GM21360 (cell line): ENCODE measurements around the gene TMOD3.
A peak's percentile ranks its signal among the peaks of the same experiment; 100 is the strongest.
"Not testable (repeated sequence)": the region's sequence is repeated elsewhere in the genome, so short reads cannot be mapped to it uniquely, and the experiment has no call there.

Experiments used
- ATAC-seq: cut with Tn5 transposase; IDR thresholded peaks from one replicate; pipeline ENCODE4 v1.9.1; 2021; ENCODE audit warnings: mild to moderate bottlenecking, moderate library complexity; ENCODE audit not compliant: unreplicated experiment

TMOD3 gene

DNA sequence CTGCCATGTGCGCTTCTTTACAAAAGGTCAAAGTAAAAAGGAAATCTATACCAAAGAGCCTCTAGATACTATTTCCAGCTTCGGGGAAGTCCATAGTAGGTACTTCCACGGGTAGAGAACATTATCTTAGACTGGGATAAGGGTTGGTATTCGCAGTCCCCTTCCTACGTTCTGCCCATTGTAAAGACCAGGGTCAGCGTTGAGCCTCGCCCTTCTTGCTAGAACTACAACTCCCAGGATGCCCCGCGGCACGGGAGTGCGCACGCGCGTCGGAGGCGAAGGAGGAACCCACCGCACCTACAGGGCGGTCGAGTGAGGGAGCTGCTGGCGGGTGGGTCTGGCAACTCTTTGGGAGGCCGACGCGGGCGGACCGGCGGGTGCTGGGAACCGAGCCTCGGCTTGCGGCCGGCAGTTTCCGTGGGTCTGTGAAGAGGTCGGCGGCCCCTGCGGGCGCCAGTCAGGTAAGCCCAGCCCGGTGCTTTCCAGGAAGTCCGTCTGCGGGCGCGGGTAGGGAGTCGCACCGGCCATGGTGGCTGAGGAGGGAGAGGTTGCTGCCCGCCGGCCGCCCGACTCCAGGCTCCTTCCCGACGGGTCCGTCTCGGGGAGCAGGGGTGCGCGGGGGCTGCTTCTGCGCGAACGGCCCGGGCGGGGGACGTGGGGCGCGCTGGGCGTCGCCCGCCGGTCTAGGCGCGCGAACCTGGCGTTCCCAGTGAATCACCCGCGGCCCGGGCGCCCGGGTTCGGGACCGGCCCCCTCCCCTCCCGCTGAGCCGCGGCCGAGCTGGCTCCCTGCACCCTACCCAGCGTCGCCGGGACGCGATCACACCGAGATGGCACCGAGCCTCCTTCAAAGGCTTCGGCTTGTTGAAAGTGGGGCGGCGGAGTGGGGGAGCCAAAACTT is at the start of gene TMOD3:
Gene TMOD3 (plus strand): TSS at position 278 of the 900 bp plus-strand sequence. CDS start 33,232 bp downstream, outside the sequence.
- peak; percentile 79 for ATAC-seq

- ATAC-seq, result no peak
Observed at GRCh38 chr15:51780636-51781035, 48.8 kb upstream of the TMOD3 start.

- no peak for ATAC-seq
Observed at GRCh38 chr15:51781506-51781905, 47.9 kb upstream of the TMOD3 start.

- ATAC-seq, result no peak
Observed at GRCh38 chr15:51782357-51782896, 47.0 kb upstream of the TMOD3 start.

GRCh38 chr15:51783967-51784366 is 45.5 kb upstream of the TMOD3 start:
- ATAC-seq, result no peak

DNA sequence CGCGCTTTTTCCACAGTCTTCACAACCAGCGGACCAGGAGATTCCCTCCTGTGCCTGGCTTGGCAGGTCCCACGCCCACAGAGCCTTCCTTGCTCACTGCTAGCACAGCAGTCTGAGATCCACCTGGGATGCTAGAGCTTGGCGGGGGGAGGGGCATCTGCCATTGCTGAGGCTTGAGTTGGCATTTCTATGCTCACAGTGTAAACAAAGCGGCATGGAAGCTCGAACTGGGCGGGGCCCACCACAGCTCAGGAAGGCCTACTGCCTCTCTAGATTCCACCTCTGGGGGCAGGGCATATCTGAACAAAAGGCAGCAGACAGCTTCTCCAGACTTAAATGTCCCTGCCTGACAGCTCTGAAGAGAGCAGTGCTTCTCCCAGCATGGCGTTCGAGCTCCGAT is 42.3 kb upstream of the TMOD3 start:
- ATAC-seq, result not testable (repeated sequence)

- ATAC-seq, result not testable (repeated sequence)
Observed at GRCh38 chr15:51792474-51792873, 37.0 kb upstream of the TMOD3 start.

- no peak for ATAC-seq
Observed at GRCh38 chr15:51793521-51794305, 35.7 kb upstream of the TMOD3 start.

GRCh38 chr15:51796847-51797401 is 32.5 kb upstream of the TMOD3 start:
- ATAC-seq, result no peak

GRCh38 chr15:51798281-51798680 is 31.2 kb upstream of the TMOD3 start:
- no peak for ATAC-seq

- no peak for ATAC-seq
Observed at GRCh38 chr15:51799282-51800252, 29.9 kb upstream of the TMOD3 start.

DNA sequence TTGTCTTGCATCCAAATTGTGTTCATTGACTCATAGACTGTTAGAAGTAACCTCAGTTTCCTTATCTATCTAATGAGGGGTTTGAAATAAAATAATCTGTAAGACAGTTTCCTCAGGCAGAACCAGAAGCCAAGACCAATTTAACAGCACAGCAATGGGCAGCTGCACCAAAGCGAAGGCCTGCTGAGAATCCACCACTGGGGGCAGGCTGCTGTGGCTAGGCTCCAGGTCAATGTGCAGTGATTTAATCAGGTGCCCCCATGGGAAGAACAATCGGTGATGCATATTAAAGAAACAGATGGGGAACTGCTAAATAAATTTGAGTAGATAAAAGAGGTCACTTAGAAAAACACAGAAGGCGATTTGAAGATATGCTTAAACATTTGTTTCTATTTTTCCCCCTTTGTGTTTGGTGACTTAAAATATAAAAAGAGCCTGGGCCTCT is 28.0 kb upstream of the TMOD3 start:
- no peak for ATAC-seq

DNA sequence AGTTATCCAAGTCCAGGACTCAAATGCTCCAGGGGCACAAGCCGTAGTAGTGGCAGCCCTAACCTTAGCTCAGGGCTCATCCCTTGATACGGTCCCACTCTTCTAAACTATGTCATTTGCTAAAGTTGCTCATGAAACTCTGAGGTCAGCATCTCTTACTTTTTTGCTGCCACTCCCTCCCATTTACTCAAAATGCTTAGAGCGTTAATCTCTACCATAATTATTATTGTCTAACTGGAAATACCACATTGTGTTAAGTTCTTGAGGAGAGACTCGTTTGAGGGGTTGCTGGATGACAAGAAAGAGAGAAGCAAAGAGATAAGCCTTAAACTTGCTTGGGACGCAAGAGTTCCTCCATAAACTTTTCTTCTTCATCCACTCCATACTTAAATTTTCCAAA is 26.9 kb upstream of the TMOD3 start:
- ATAC-seq, result no peak

GRCh38 chr15:51803965-51804364 is 25.5 kb upstream of the TMOD3 start:
- ATAC-seq, result no peak

DNA sequence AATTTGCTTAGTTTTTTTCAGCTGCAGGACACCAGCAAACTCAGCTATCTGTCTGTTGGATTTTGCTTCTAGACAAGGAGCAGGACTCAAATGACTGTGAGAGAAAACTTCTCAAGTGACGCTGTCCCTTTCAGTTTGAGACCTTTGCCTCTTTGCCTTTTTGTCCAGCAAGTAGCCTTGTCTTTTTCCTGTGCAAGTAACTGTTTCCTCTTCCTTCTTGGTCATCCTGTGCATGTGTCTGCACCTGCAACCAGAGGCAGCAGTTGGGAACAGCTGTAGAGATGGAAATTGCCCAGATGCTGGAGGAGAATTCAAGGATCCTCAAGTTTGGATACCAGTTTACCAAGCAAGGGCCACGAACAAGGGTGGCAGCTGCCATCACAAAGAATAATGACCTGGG is 23.3 kb upstream of the TMOD3 start:
- no peak for ATAC-seq

- ATAC-seq, result no peak
Observed at GRCh38 chr15:51809457-51809856, 20.0 kb upstream of the TMOD3 start.

- no peak for ATAC-seq
Observed at GRCh38 chr15:51812598-51812997, 16.9 kb upstream of the TMOD3 start.

DNA sequence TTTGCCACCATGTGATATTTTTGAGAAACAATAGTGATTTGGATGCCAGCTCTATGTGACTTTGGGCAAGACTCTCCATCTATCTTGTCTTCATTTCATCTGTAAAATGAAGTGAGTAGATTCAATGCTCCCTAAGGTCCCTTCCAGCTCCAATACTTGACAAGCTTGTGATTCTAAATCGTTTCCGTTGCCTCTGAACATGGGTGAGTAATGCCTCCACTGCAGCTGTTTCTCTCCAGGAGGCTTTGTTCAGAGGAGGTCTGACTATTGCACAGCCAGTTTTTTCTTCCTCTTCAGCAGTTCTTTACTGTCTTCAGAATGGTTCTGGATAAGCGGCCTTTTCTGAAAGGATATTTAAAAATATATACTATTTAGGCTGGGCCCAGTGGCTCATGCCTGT is 14.8 kb upstream of the TMOD3 start:
- ATAC-seq, result no peak

- no peak for ATAC-seq
Observed at GRCh38 chr15:51816611-51817010, 12.8 kb upstream of the TMOD3 start.

DNA sequence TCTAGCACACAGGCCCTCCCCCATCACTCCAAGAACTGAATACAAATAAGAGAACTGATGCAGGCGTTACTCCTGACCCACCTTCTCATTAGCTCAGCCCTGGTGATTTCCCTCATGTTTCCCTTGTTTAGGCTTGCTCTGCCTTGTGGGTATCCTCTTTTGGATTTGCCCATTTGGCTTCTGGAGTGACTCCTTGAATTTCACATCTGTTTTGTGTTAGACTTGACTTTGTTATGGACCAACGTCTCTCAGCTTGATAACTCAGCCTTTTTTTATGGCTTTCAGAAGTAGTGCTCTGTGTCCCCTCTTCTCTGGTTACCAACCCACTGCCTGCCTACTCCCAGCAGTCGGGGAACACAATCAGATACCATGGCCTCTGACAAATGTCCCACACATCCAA is 11.3 kb upstream of the TMOD3 start:
- no peak for ATAC-seq
